GM11168 (cell line): ENCODE measurements around the gene TMEM183A.

Source experiments
- in situ Hi-C: fragments of 300-500 bp; cut with MboI; formaldehyde crosslinking; loops from one replicate; pipeline ENCODE4 v1.12.0; 2022; ENCODE audit warnings: low sequenced_read_pairs; ENCODE audit not compliant: unreplicated experiment

The TMEM183A gene

DNA sequence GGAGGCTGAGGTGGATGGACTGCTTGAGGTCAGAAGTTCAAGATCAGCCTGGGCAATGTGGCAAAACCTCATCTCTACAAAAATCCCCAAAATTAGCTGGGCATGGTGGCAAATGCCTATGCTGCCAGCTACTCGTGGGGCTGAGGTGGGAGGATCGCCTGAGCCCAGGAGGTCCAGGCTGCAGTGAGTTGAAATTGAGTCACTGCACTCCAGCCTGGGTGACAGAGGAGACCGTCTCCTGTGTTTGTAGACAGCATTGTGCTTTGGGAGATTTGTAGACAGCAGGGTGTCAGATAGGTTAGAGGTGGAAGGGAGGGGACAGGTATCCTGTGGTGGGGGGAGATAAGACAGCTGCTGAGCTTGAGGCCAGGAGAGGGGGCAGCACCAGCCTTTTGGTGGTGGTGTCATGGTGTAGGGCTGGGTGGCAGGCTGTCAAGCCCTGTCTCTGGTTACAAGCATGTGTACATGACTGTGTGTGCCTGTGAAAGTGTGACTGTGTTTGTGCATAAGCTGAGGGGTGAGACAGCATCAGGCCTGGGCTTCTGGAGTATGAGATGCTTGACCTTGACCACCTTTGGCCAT lies 34.3 kb downstream of the TMEM183A start:
- in situ Hi-C loops: no loop called here

DNA sequence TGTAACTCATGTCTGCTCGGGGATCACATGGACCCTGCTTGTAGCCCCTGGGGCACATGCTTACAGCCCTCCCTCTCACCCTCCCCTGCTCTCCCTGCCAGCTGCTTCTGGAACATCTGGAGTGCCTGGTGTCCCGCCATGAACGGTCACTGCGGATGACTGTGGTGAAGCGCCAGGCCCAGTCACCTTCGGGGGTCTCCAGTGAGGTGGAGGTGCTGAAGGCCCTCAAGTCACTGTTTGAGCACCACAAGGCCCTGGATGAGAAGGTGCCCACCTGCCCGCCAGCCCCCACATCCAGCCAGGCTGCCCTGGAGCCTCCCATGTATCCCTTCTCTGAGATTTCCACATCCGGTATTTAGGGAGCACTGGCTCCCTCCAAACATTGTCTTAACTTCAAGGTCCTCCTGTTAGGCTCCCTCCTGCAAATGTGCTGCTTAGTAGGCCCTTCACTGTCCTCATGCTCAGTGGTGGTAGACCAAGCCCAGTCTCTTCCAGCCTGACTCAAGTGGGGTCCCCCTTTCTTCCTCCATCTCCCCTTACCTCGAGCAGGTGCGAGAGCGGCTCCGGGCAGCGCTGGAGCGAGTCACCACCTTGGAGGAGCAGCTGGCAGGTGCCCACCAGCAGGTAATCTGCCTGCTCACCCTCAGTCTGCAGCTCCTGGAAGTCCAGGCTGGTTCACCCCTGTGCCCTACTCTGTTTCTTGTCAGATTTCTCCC lies 36.8 kb downstream of the TMEM183A start:
- in situ Hi-C loops: no loop called here

DNA sequence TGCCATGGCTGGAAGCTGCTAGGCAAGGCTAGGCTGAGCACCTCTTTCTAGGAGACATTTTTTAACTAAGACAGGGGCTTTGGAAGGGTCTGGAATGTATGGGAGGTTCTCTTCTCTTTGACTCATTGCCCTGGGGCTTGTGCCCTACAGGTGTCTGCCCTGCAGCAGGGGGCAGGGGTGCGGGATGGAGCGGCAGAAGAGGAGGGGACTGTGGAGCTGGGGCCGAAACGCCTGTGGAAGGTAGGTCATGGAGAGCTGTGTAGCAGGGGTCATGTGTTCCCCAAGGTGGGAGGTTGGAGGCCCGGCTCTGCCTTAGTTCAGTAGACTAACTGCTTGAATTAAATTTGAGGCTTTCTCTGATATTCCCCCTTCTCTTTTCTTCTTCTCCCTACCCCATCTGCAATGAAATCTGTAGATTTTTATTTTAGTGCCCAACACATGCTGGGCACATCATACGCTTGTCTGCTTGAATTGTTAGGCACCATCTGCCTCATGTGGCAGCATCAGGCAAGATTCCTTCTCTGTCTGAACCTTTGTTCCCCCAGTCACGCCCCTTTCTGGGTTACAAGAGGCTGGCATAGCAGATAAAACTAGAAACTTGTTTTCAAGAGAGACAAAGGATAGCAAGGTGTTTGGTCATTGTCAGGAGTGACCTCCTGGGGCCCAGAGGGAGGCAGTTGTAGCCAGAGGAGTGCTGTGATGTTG lies 37.5 kb downstream of the TMEM183A start:
- in situ Hi-C loops: no loop called here

DNA sequence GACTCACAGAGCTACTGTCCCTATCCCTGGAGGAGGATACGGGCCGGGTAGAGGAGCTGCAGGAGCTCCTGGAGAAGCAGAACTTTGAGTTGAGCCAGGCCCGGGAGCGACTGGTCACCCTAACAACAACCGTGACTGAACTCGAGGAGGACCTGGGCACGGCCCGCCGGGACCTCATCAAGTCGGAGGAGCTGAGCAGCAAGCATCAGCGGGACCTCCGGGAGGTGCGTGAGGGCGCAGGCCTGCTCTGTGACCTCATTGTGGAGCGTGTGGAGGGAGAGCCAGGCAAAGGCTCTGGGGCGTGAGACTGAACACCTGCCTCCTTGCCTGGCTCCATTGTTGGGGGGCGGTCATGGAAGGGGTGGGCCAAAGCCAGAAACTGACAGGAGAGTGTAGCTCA lies 38.2 kb downstream of the TMEM183A start:
- in situ Hi-C loops: no loop called here

DNA sequence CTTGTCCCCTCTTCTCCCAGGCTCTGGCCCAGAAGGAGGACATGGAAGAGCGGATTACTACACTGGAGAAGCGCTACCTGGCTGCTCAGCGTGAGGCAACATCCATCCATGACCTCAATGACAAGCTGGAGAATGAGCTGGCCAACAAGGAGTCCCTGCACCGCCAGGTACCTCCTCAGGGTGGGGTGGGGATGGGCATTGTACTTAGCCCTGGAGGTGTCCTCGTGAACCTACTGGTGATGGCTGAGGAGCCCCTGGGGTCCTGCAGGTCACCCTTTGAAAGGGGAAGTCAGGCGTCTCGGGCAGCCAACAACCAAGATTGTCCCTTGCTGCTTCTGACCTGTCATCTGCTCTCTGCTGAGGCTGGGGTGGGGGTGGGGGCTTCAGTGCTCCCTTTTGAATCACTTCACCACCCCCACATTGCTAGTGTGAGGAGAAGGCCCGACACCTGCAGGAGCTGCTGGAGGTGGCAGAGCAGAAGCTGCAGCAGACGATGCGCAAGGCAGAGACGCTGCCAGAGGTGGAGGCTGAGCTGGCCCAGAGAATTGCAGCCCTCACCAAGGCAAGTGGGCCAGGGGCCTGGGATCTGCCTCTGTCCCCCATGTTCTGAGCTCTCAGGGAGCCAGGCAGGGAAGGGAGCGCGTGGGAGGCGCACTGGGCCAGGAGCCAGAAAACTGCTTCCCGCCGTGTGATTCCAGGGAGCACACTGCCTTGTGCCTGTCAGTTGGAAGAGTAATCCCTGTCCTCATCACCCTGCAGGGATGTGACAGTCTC lies 38.8 kb downstream of the TMEM183A start:
- in situ Hi-C loops: no loop called here

- in situ Hi-C loops: no loop called here
Measured at GRCh38 chr1:203046984-203047630, 39.9 kb downstream of the TMEM183A start.

GRCh38 chr1:203048086-203048485 lies 40.9 kb downstream of the TMEM183A start:
- in situ Hi-C loops: no loop called here

GRCh38 chr1:203048555-203049051 lies 41.4 kb downstream of the TMEM183A start:
- in situ Hi-C loops: no loop called here

- in situ Hi-C loops: no loop called here
Measured at GRCh38 chr1:203049077-203049476, 41.9 kb downstream of the TMEM183A start.

GRCh38 chr1:203049576-203050180 lies 42.5 kb downstream of the TMEM183A start:
- in situ Hi-C loops: no loop called here

DNA sequence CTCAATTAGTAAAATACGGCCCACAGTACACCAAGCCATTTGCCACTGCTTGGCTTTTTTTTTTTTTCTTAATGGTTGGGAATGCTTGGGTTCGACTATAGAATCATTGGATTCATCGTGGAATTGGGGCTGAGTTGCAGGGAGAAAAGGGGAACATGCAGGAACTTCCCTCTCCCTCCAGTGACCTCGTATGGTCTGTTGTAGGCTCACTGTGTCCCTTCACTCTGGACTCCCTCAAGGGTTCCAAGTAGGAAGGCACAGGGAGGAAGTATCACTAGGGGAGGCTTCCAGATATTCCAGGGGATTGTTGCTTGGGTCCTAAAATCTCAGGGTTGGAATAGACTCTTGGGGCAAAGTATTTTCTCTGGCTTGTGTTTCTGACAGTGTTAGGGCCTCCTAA lies 43.7 kb downstream of the TMEM183A start:
- in situ Hi-C loops: no loop called here

DNA sequence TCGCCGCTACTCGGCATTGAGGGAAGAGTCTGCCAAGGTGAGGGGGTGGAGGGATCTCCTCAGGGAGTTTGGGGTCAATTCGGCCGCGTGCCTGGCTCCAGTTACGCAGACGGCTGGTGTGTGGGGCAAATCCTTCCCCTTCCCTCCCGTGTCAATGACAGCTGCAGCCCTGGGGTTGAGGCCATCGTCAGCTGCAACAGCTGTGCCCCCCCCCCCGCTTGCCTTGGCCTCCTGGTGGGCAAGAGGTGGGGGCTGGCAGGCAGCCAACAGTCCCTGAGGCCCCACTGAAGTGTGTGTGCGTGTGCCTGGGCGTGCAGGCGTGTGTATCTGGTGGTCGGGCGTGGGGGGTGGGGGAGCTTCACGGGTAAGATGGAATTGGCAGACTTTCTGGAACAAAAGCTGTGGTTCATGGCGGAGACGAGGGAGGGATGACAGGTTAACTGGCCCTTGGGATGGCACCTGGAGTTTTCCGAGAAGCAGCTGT lies 44.7 kb downstream of the TMEM183A start:
- in situ Hi-C loops: no loop called here

GRCh38 chr1:203052601-203053000 lies 45.4 kb downstream of the TMEM183A start:
- in situ Hi-C loops: no loop called here

- in situ Hi-C loops: no loop called here
Measured at GRCh38 chr1:203054184-203054583, 47.0 kb downstream of the TMEM183A start.

GRCh38 chr1:203054642-203055041 lies 47.5 kb downstream of the TMEM183A start:
- in situ Hi-C loops: no loop called here

GRCh38 chr1:203055161-203055799 lies 48.1 kb downstream of the TMEM183A start:
- in situ Hi-C loops: no loop called here

DNA sequence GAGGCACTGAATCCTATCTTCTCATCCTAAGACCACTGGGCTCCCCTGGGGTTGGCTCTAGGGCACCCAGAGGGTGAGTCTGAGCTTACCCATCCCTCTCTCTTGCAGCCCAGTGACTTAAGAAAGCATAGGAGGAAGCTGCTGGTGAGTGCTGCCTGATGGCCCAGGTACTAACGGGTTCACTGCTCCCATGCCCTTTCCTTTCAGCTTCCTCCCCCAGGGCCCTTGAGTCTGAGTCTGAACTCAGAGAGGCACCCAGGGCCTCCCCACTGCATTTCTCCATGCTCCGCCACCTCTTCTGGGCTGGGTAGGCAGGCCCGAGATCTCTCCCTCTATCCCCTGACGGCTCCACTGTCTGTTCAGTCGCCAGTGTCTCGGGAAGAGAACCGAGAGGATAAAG lies 48.8 kb downstream of the TMEM183A start:
- in situ Hi-C loops: no loop called here

DNA sequence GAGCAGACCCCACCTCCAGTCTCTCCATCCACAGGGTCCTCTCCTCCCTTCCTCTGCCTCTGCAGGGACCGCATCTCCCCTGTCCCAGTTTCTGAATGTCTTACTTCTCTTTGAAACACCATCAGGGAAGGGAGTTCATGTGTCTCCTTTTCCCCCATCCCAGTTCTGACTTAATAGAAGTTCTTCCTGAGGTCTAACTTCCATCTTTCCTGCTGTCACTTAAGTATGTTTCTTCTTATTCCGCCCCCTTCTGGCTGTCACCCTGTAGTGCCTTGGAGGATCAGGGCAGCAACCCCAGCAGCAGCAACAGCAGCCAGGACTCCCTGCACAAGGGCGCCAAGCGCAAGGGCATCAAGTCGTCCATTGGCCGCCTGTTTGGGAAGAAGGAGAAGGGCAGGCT lies 49.3 kb downstream of the TMEM183A start:
- in situ Hi-C loops: no loop called here
